ENCODE data around the gene LDLR. TPM values are rescaled to one million over a fixed set of nuclear protein-coding genes. Genes with fewer than 3 reads are reported as not detected.
"Not testable (repeated sequence)": the region's sequence is repeated elsewhere in the genome, so short reads cannot be mapped to it uniquely, and the experiment has no call there.

Gene LDLR
- polyA plus RNA-seq, 2 of the 4 experiments (the other 2 are of a cell fraction): 29.2 to 55.8 TPM

GRCh38 chr19:11179716-11180297 is 90.5 kb downstream of the LDLR start:
- ATAC-seq (no peak), FAIRE-seq (no peak), DNase-seq (ENCODE audit: low read depth in 1 of 2, low spot score in 1 of 2) (no peak)
- CTCF ChIA-PET: no interaction called here
- no peak overlapping the region for H3K4me3 ChIP-seq
- no peak for TF ChIP-seq HDAC2 (IDR thresholded peaks at IDR 0.05)
- TF ChIP-seq HMGXB4 (CRISPR knock-in tag; IDR thresholded peaks at IDR 0.05; ENCODE audit: borderline replicate concordance): no peak
- TF ChIP-seq PBX3 (IDR thresholded peaks at IDR 0.05): no peak
- no peak for TF ChIP-seq CBX8 (IDR thresholded peaks at IDR 0.05)
- no peak overlapping the region for H3K4me2 ChIP-seq
- no peaks in the 10 kb centered on the region for H3K4me1 ChIP-seq
- 89% methylated on average over 11 of the region's 11 CpGs for WGBS (ENCODE audit: missing lambda C conversion rate)
- 0 out of 3 replicates have a peak, but pooled peaks cover 3% of the 10 kb centered on the region for H3K9me3 ChIP-seq
- H3K27ac ChIP-seq: 0 out of 6 replicates have a peak overlapping the region, but pooled peaks of 1 of the 2 experiments have one; percentile 26
- POLR2A ChIA-PET: no interaction called here

DNA sequence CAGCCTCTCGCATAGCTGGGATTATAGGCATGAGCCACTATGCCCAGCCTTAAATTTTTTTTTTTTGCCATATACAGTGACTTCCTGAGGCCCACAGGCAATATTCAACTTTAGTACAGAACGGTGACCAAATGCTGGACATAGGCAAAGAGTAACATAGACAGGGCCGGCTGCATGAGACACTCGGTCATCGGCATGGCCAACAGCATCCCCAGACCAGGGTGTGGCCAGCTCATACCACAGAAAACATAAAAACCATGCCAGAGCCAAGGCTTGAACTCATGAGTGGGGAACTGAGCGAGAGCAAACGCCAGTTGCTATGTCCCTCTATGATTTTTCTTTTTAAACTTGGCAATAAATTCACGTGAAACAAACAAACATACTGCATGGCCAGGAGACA is 91.1 kb downstream of the LDLR start:
- H3K4me2 ChIP-seq: no peak overlapping the region
- POLR2A ChIA-PET: no interaction called here
- no peak overlapping the region for H3K4me3 ChIP-seq
- WGBS (ENCODE audit: missing lambda C conversion rate): 92% methylated on average over 8 of the region's 8 CpGs
- CTCF ChIA-PET: no interaction called here
- FAIRE-seq (no peak), ATAC-seq (no peak), DNase-seq (ENCODE audit: low read depth in 1 of 2, low spot score in 1 of 2) (no peak)
- TF ChIP-seq HES2 (IDR thresholded peaks at IDR 0.05) (no peak), PHF8 (IDR thresholded peaks at IDR 0.05; ENCODE audit: borderline replicate concordance, low read depth) (no peak), HEYL (CRISPR knock-in tag; IDR thresholded peaks at IDR 0.05) (no peak), EP300 (IDR thresholded peaks at IDR 0.05) (no peak), NR3C1 (IDR thresholded peaks at IDR 0.05) (no peak), RFX5 (IDR thresholded peaks at IDR 0.05) (no peak), CEBPB (IDR thresholded peaks at IDR 0.05) (no peak), MAZ (IDR thresholded peaks at IDR 0.05; ENCODE audit: borderline replicate concordance, low read depth, low read length) (no peak), E2F6 (IDR thresholded peaks at IDR 0.05; ENCODE audit: borderline replicate concordance, low read depth) (no peak), ZFP36 (IDR thresholded peaks at IDR 0.05; ENCODE audit: borderline replicate concordance, partially characterized antibody) (no peak), ATOH8 (CRISPR knock-in tag; IDR thresholded peaks at IDR 0.05; ENCODE audit: low read depth) (no peak), BHLHE40 (IDR thresholded peaks at IDR 0.05; ENCODE audit: low read depth, low read length) (no peak), KDM5A (IDR thresholded peaks at IDR 0.05) (no peak), TFCP2L1 (CRISPR knock-in tag; IDR thresholded peaks at IDR 0.05) (no peak)
- TF ChIP-seq, protein P1, sequence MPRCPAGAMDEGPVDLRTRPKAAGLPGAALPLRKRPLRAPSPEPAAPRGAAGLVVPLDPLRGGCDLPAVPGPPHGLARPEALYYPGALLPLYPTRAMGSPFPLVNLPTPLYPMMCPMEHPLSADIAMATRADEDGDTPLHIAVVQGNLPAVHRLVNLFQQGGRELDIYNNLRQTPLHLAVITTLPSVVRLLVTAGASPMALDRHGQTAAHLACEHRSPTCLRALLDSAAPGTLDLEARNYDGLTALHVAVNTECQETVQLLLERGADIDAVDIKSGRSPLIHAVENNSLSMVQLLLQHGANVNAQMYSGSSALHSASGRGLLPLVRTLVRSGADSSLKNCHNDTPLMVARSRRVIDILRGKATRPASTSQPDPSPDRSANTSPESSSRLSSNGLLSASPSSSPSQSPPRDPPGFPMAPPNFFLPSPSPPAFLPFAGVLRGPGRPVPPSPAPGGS (IDR thresholded peaks at IDR 0.05): no peak
- 0 out of 3 replicates have a peak, but pooled peaks cover 3% of the 10 kb centered on the region for H3K9me3 ChIP-seq
- no peak overlapping the region for H3K27ac ChIP-seq
- H3K4me1 ChIP-seq: no peaks in the 10 kb centered on the region

DNA sequence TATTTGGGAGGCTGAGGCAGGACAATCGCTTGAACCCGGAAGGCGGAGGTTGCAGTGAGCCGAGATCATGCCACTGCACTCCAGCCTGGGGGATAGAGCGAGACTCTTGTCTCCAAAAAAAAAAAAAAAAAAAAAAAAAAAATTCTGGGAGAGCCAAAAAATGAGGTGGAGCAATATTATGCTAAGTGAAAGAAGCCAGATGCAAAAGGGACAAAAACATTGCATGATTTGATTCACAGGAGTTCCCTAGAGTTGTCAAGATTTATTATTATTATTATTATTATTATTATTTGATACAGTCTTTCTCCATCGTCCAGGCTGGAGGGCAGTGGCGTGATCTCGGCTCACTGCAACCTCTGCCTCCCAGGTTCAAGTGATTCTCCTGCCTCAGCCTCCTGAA is 91.7 kb downstream of the LDLR start:
- H3K27ac ChIP-seq; H3K4me3 ChIP-seq; ATAC-seq; H3K4me2 ChIP-seq; CTCF ChIA-PET; DNase-seq (ENCODE audit: low read depth in 1 of 2, low spot score in 1 of 2); H3K4me1 ChIP-seq; H3K9me3 ChIP-seq; FAIRE-seq; POLR2A ChIA-PET: not testable (repeated sequence)
- over 99% methylated on average over 7 of the region's 8 CpGs for WGBS (ENCODE audit: missing lambda C conversion rate)
